HS-5 (cell line): Measurements from ENCODE around the gene SYTL5.

ENCODE experiments used
- DNase-seq: peaks from one replicate; pipeline ENCODE4 v3.0.0-alpha.2; 2012; ENCODE audit warnings: low read depth

Gene SYTL5

GRCh38 chrX:38089173-38089982, 83.0 kb downstream of the SYTL5 start:
- DNase-seq, result no peak

GRCh38 chrX:38095971-38096529, 89.7 kb downstream of the SYTL5 start:
- no peak for DNase-seq

- no peak for DNase-seq
These were observed 93.3 kb downstream of the SYTL5 start for GRCh38 chrX:38099688-38100087.

GRCh38 chrX:38102240-38102639, 95.9 kb downstream of the SYTL5 start:
- no peak for DNase-seq

GRCh38 chrX:38102875-38103274, 96.5 kb downstream of the SYTL5 start:
- no peak for DNase-seq

GRCh38 chrX:38103857-38104812, 97.8 kb downstream of the SYTL5 start:
- DNase-seq, result no peak

- no peak for DNase-seq
These were observed 98.9 kb downstream of the SYTL5 start for GRCh38 chrX:38105216-38105725.

- no peak for DNase-seq
These were observed 100.8 kb downstream of the SYTL5 start for GRCh38 chrX:38106991-38107655.

- no peak for DNase-seq
These were observed 102.0 kb downstream of the SYTL5 start for GRCh38 chrX:38108364-38108763.

- no peak for DNase-seq
These were observed 102.9 kb downstream of the SYTL5 start for GRCh38 chrX:38109042-38109898.

GRCh38 chrX:38110231-38110630, 103.9 kb downstream of the SYTL5 start:
- no peak for DNase-seq

- no peak for DNase-seq
These were observed 104.8 kb downstream of the SYTL5 start for GRCh38 chrX:38111196-38111595.

- DNase-seq, result no peak
These were observed 106.2 kb downstream of the SYTL5 start for GRCh38 chrX:38112566-38112965.

- DNase-seq, result no peak
These were observed 110.4 kb downstream of the SYTL5 start for GRCh38 chrX:38116706-38117105.

- no peak for DNase-seq
These were observed 111.1 kb downstream of the SYTL5 start for GRCh38 chrX:38117485-38117884.

GRCh38 chrX:38124000-38124399, 117.6 kb downstream of the SYTL5 start:
- DNase-seq, result no peak

GRCh38 chrX:38126179-38126578, 119.8 kb downstream of the SYTL5 start:
- no peak for DNase-seq

- no peak for DNase-seq
These were observed 121.6 kb downstream of the SYTL5 start for GRCh38 chrX:38127961-38128360.

- no peak for DNase-seq
These were observed 123.0 kb downstream of the SYTL5 start for GRCh38 chrX:38129366-38129765.

GRCh38 chrX:38138157-38138891, 132.0 kb downstream of the SYTL5 start:
- DNase-seq, result no peak
